Measurements from ENCODE around the gene BHLHE23. TPM values are rescaled to one million over a fixed set of nuclear protein-coding genes. Genes with fewer than 3 reads are reported as not detected.
A peak's percentile ranks its signal among the peaks of the same experiment; 100 is the strongest.

The BHLHE23 gene
- total RNA-seq, 3 donors from 2014 or later = not detected

DNA sequence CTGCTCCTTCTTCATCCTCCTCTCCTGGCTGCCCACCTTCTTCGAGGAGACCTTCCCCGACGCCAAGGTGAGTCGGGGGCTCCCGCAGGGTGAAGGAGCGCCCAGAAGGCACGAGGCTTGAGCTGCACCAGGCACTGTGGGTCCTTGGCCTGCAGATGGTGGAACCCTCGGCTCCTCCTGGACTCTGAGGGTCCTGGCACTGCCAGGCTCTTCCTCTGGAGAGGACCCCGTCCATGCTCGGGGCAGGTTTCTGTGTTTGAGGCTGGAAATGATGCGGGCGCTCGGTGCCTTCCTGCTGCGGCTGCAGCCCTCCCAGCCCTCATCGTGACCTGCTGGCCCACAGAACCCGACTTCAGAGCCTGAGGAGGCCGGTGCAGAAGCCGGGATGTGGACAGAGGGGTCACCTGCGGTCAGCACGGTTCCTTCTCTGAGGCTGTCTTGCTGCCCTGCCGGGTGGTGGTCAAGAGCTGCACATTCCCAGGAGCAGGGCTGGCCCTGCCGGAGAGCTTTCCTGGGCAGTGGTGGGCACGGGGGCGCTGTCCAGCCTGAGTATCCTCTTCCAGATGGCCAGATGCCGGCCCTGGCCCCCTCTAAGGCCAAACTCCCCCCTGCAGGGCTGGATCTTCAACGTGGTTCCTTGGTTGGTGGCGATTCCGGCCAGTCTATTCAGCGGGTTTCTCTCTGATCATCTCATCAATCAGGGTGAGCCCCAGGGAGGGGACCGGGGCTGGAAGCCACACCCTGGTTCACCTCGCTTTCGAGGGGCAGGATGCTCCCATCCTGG lies 43.0 kb downstream of the BHLHE23 start:
- no peaks in the 10 kb centered on the region for H3K9me3 ChIP-seq
- no peak overlapping the region for H3K4me3 ChIP-seq
- TF ChIP-seq POLR2AphosphoS5 (IDR thresholded peaks at IDR 0.05) (no peak), POLR2A (IDR thresholded peaks at IDR 0.05) (no peak)
- TF ChIP-seq, protein P1, sequence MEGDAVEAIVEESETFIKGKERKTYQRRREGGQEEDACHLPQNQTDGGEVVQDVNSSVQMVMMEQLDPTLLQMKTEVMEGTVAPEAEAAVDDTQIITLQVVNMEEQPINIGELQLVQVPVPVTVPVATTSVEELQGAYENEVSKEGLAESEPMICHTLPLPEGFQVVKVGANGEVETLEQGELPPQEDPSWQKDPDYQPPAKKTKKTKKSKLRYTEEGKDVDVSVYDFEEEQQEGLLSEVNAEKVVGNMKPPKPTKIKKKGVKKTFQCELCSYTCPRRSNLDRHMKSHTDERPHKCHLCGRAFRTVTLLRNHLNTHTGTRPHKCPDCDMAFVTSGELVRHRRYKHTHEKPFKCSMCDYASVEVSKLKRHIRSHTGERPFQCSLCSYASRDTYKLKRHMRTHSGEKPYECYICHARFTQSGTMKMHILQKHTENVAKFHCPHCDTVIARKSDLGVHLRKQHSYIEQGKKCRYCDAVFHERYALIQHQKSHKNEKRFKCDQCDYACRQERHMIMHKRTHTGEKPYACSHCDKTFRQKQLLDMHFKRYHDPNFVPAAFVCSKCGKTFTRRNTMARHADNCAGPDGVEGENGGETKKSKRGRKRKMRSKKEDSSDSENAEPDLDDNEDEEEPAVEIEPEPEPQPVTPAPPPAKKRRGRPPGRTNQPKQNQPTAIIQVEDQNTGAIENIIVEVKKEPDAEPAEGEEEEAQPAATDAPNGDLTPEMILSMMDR (IDR thresholded peaks at IDR 0.05) = no peak
- intact Hi-C loops (cut with DNase I; ENCODE audit: low total_unique reads) = no loop called here
- no peaks in the 10 kb centered on the region for H3K36me3 ChIP-seq
- no peak for DNase-seq (ENCODE audit: low spot score in 2 of 2)
- H3K27ac ChIP-seq = no peak overlapping the region
- H3K4me1 ChIP-seq = no peaks in the 10 kb centered on the region
- H3K27me3 ChIP-seq = no peaks in the 10 kb centered on the region

DNA sequence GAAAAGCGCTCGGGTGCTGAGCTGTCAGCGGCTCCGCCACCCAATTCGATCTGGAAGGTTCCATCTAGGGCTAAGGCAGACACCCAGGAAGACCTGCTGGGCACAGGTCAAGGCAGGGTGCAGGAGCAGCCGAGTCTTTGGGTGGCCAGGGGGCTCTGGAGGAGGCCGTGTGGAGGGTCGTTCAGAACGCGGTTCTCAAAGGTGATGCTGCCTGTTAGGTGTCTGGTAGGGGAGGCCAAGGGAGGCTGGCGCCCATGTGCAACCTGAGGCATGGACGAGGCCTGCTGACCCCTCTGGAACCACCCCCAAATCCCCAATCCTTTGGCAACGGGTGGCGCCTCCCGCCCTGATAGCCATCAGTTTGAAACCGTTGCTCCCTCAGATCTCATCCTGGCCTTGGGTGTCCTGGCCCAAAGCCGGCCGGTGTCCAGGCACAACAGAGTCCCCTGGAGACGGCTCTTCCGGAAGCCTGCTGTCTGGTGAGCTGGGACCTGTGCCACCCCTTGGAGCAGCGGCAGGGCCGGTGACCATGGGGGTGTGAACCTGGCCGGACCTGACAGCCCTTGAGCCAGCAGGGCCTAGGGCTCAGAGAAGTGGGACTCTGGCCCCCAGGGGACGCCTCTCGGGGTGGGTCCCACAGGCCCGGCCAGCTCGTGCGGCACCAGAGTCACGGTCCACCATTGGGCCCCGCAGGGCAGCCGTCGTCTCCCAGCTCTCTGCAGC lies 43.7 kb downstream of the BHLHE23 start:
- intact Hi-C loops (cut with DNase I; ENCODE audit: low total_unique reads) = no loop called here
- TF ChIP-seq POLR2A (IDR thresholded peaks at IDR 0.05) = no peak
- TF ChIP-seq, protein P1 (IDR thresholded peaks at IDR 0.05) = no peak
- TF ChIP-seq POLR2AphosphoS5 (IDR thresholded peaks at IDR 0.05) = no peak

DNA sequence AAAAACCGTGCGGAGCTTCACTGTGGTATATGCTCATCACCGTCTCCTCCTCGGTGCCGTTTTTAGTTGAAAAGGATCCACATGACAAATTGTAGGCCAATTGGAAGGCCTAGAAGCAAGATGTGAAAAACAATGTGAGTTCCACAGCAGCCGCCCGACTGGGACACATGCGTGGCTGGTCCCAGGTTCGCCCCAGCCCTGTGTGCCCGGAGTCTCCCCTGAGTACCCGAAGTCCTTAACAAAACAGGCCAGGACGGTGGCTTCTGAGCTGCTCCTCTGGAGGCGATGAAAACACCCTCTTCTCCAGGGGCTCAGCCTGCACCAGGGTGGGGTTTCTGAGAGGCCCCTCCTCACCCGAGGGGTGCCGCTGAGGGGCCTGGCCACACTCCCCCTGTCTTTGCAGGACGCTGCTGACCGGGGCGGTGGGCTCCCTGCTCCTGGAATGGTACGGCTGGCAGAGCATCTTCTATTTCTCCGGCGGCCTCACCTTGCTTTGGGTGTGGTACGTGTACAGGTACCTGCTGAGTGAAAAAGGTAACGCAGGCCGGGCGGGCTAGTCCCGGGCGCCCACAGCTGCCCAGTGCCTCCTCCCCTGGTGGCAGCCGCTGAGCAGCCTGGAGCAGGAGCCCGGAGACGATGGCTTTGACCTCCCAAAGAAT lies 44.4 kb downstream of the BHLHE23 start:
- TF ChIP-seq POLR2A (IDR thresholded peaks at IDR 0.05) = no peak
- TF ChIP-seq POLR2AphosphoS5 (IDR thresholded peaks at IDR 0.05) = no peak
- TF ChIP-seq, protein P1 (IDR thresholded peaks at IDR 0.05) = no peak

More for the DNA sequence above, 43.7 kb downstream of the BHLHE23 start:
- Histone ChIP-seq H3K36me3 (no peaks in the 10 kb centered on the region), H3K4me1 (no peaks in the 10 kb centered on the region), H3K9me3 (no peaks in the 10 kb centered on the region), H3K4me3 (no peak overlapping the region), H3K27ac (no peak overlapping the region), H3K27me3 (no peaks in the 10 kb centered on the region)
- no peak for DNase-seq (ENCODE audit: low spot score in 2 of 2)

DNA sequence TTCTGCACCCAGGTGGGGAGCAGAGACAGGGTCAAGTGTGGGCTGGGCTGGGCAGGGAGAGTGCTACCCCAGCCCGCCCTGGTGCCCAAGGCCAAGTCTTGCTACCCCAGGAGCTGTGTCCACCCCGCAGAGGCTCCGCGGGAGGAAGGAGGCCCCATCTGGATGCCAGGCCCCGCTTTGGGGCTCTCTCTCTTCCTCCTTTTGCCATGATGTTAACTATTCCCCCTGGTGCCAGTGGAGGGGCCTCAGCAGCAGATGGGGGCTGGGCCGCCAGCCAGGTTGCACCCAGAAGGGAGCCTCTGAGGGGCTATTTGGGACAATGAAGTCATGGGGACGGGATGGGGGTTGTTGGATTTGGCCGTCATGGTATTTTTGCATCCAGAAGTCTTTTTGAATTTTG lies 45.0 kb downstream of the BHLHE23 start:
- no peak for DNase-seq (ENCODE audit: low spot score in 2 of 2)
- Histone ChIP-seq H3K27me3 (no peaks in the 10 kb centered on the region), H3K36me3 (no peaks in the 10 kb centered on the region), H3K27ac (peak overlapping the region; percentile 62 to 75), H3K4me1 (no peaks in the 10 kb centered on the region), H3K4me3 (peak overlapping the region in 1 of 3 donors; percentile 11), H3K9me3 (no peaks in the 10 kb centered on the region)
- intact Hi-C loops (cut with DNase I; ENCODE audit: low total_unique reads) = no loop called here
- TF ChIP-seq POLR2AphosphoS5 (IDR thresholded peaks at IDR 0.05) = no peak
- TF ChIP-seq, protein P1 (IDR thresholded peaks at IDR 0.05) = no peak
- no peak for TF ChIP-seq POLR2A (IDR thresholded peaks at IDR 0.05)

More for the DNA sequence above, 44.4 kb downstream of the BHLHE23 start:
- Histone ChIP-seq H3K27me3 (no peaks in the 10 kb centered on the region), H3K9me3 (no peaks in the 10 kb centered on the region), H3K4me1 (no peaks in the 10 kb centered on the region), H3K27ac (peak overlapping the region; percentile 62 to 75), H3K4me3 (no peak overlapping the region), H3K36me3 (no peaks in the 10 kb centered on the region)
- DNase-seq (ENCODE audit: low spot score in 2 of 2) = no peak
- intact Hi-C loops (cut with DNase I; ENCODE audit: low total_unique reads) = no loop called here
